HG03175 (cell line): ENCODE data around the gene PCSK5.
"Not testable (repeated sequence)": the region's sequence is repeated elsewhere in the genome, so short reads cannot be mapped to it uniquely, and the experiment has no call there.

Source experiments
- ATAC-seq: cut with Tn5 transposase; IDR thresholded peaks from one replicate; pipeline ENCODE4 v1.9.1; 2021; ENCODE audit warnings: mild to moderate bottlenecking, moderate library complexity; ENCODE audit not compliant: unreplicated experiment

Gene PCSK5

GRCh38 chr9:75962013-75962661 is 71.7 kb downstream of the PCSK5 start:
- no peak for ATAC-seq

- ATAC-seq: no peak
Measured at GRCh38 chr9:75962662-75963036, 72.2 kb downstream of the PCSK5 start.

GRCh38 chr9:75963321-75963720 is 72.8 kb downstream of the PCSK5 start:
- ATAC-seq: not testable (repeated sequence)

GRCh38 chr9:75964427-75964826 is 74.0 kb downstream of the PCSK5 start:
- no peak for ATAC-seq

GRCh38 chr9:75965231-75965630 is 74.8 kb downstream of the PCSK5 start:
- ATAC-seq: no peak

- ATAC-seq: no peak
Measured at GRCh38 chr9:75967556-75967955, 77.1 kb downstream of the PCSK5 start.

GRCh38 chr9:75974016-75974766 is 83.7 kb downstream of the PCSK5 start:
- no peak for ATAC-seq

- no peak for ATAC-seq
Measured at GRCh38 chr9:75975071-75975470, 84.6 kb downstream of the PCSK5 start.

GRCh38 chr9:75976549-75976948 is 86.1 kb downstream of the PCSK5 start:
- no peak for ATAC-seq

- ATAC-seq: no peak
Measured at GRCh38 chr9:75979362-75979761, 88.9 kb downstream of the PCSK5 start.

GRCh38 chr9:75983319-75984045 is 93.0 kb downstream of the PCSK5 start:
- no peak for ATAC-seq

GRCh38 chr9:75985515-75985914 is 95.0 kb downstream of the PCSK5 start:
- ATAC-seq: no peak

- no peak for ATAC-seq
Measured at GRCh38 chr9:75988663-75989062, 98.2 kb downstream of the PCSK5 start.

GRCh38 chr9:75990156-75990555 is 99.7 kb downstream of the PCSK5 start:
- no peak for ATAC-seq

- ATAC-seq: no peak
Measured at GRCh38 chr9:75990576-75991304, 100.3 kb downstream of the PCSK5 start.

- no peak for ATAC-seq
Measured at GRCh38 chr9:75992482-75993206, 102.2 kb downstream of the PCSK5 start.

GRCh38 chr9:75993434-75993833 is 103.0 kb downstream of the PCSK5 start:
- ATAC-seq: no peak

- no peak for ATAC-seq
Measured at GRCh38 chr9:75995066-75995465, 104.6 kb downstream of the PCSK5 start.

- ATAC-seq: no peak
Measured at GRCh38 chr9:75996726-75997125, 106.3 kb downstream of the PCSK5 start.

- ATAC-seq: no peak
Measured at GRCh38 chr9:75997206-75997605, 106.7 kb downstream of the PCSK5 start.
